Measurements from ENCODE around the gene TUBB2B. TPM values are rescaled to one million over a fixed set of nuclear protein-coding genes. Genes with fewer than 3 reads are reported as not detected.
A peak's percentile ranks its signal among the peaks of the same experiment; 100 is the strongest.

The TUBB2B gene
- total and polyA plus RNA-seq, 9 of the 15 experiments (the other 6 are each of a cell fraction or from before 2014, with no cell fraction given) = 0.11 to 9.7 (median 4.6) TPM

GRCh38 chr6:3231247-3232016 lies 4.0 kb upstream of the TUBB2B start:
- no peak overlapping the region for H3K27ac ChIP-seq (ENCODE audit: extremely low read depth, low read depth, low read length)
- intact Hi-C loops (cut with micrococcal nuclease) (no loop called here), in situ Hi-C loops (cut with MboI) (no loop called here)
- no peaks in the 10 kb centered on the region for H3K9me1 ChIP-seq (ENCODE audit: control insufficient read depth, insufficient read depth, low read length)
- H3K9ac ChIP-seq (ENCODE audit: insufficient read depth in 1 of 2, low read depth in 2 of 2, low read length in 2 of 2) = peak overlapping the region in 1 of 2 experiments; percentile 75; a peak in 2 of 4 replicates
- ChIA-PET POLR2A (interaction anchor here (0.6 to 0.7 kb wide), 4 partner anchors 12 to 389 kb away, joined by 3 to 5 read pairs (median 3); no protein-coding TSS in a partner anchor), CTCF (ENCODE audit: low intra/inter-chr PET ratio) (no interaction called here)
- no peaks in the 10 kb centered on the region for H3K9me3 ChIP-seq (replicated peaks; ENCODE audit: control insufficient read depth, insufficient read depth, low read depth, low read length)
- no peaks in the 10 kb centered on the region for H3K79me2 ChIP-seq (ENCODE audit: control insufficient read depth, insufficient read depth, low read length)
- no peaks in the 10 kb centered on the region for H4K20me1 ChIP-seq (replicated peaks; ENCODE audit: control insufficient read depth, insufficient read depth, low read length)
- 38% methylated on average over 46 of the region's 47 CpGs for WGBS (ENCODE audit: insufficient coverage, low coverage, missing lambda C conversion rate)
- peak overlapping the region; percentile 30; the same call in 1 of the 2 replicates for H2AFZ ChIP-seq (ENCODE audit: low read depth, low read length)
- H3K36me3 ChIP-seq (ENCODE audit: control insufficient read depth, insufficient read depth, low read length) = no peaks in the 10 kb centered on the region
- peaks cover 38 to 50% of the 10 kb centered on the region in 2 experiments for H3K4me1 ChIP-seq (replicated peaks in 1 of 2; ENCODE audit: control insufficient read depth in 2 of 2, insufficient read depth in 2 of 2, low read length in 2 of 2)
- H3K27me3 ChIP-seq (ENCODE audit: control insufficient read depth in 2 of 2, insufficient read depth in 2 of 2, low read length in 2 of 2) = peaks cover 37 to 51% of the 10 kb centered on the region in 2 experiments
- H3K4me3 ChIP-seq = no peak overlapping the region
- DNase-seq (ENCODE audit: extremely low read depth in 1 of 4, low spot score in 3 of 4) = no peak
- ATAC-seq = no peak
- H3K4me2 ChIP-seq (ENCODE audit: insufficient read depth, low read length) = 0 out of 2 replicates have a peak overlapping the region, but pooled peaks have one; percentile 22
- FAIRE-seq = no peak
- no TSS peak for BruUV-seq (replicated peaks)
- peak; percentile 41; the same call in 1 of the 2 replicates for TF ChIP-seq VEZF1 (CRISPR knock-in tag; IDR thresholded peaks at IDR 0.05)
- peak; percentile 33 for TF ChIP-seq ZBTB33 (CRISPR knock-in tag; IDR thresholded peaks at IDR 0.05)
- peak; percentile 70 for TF ChIP-seq MEIS2 (IDR thresholded peaks at IDR 0.05; ENCODE audit: partially characterized antibody)
- no peak for TF ChIP-seq STAT5B (CRISPR knock-in tag; IDR thresholded peaks at IDR 0.05)
- no peak for TF ChIP-seq CEBPB (tag; IDR thresholded peaks at IDR 0.05)
- no peak for TF ChIP-seq PBX2 (CRISPR knock-in tag; IDR thresholded peaks at IDR 0.05; ENCODE audit: low read depth)
- peak; percentile 75 for TF ChIP-seq PBX2 (tag; conservative IDR thresholded peaks at IDR 0.05; ENCODE audit: low read depth)
- TF ChIP-seq PKNOX1 (IDR thresholded peaks at IDR 0.05) = peak; percentile 46; the same call in 1 of the 2 replicates
- TF ChIP-seq YY1 (IDR thresholded peaks at IDR 0.05; ENCODE audit: borderline replicate concordance in 1 of 3, control insufficient read depth in 1 of 3, extremely low read depth in 1 of 3, insufficient read depth in 3 of 3, insufficient read length in 1 of 3, insufficient replicate concordance in 2 of 3, low read depth in 1 of 3, low read length in 2 of 3) = peak in 1 of 3 experiments; percentile 53
- 0 out of 2 replicates have a peak, but pooled peaks have one; percentile 22 for TF ChIP-seq RB1 (IDR thresholded peaks at IDR 0.05; ENCODE audit: low read depth)
